Body of pancreas (tissue), 4 donors: ENCODE data around the gene ESYT2. TPM values are rescaled to one million over a fixed set of nuclear protein-coding genes. Genes with fewer than 3 reads are reported as not detected.

Experiments
- ATAC-seq: fragments of 150-250 bp; one replicate; pipeline ENCODE4 v1.9.1; 2016
- DNase-seq, 4 donors: peaks; one replicate each; pipeline ENCODE4 v3.0.0-alpha.2; 2019
- H3K27ac ChIP-seq, 4 donors: fragments of 200-600 bp; sonication (generic); 1 replicate in 3 of 4; 2 replicates in 1 of 4; pipeline versions ENCODE4 v1.5.1 to v1.6.1; 2016 to 2019; ENCODE audit warnings: mild to moderate bottlenecking in 1 of 4, mixed read lengths in 1 of 4, moderate library complexity in 1 of 4
- H3K27me3 ChIP-seq, 2 donors: fragments of 200-600 bp; sonication (generic); one replicate each; pipeline ENCODE4 v1.6.0; 2016; ENCODE audit warnings: mild to moderate bottlenecking in 1 of 2
- H3K36me3 ChIP-seq, 2 donors: fragments of 200-600 bp; sonication (generic); replicated peaks in 1 of 2; 2 replicates each; pipeline ENCODE4 v1.5.1; 2016; ENCODE audit warnings: low read depth in 2 of 2; ENCODE audit not compliant: insufficient read depth in 1 of 2
- H3K4me1 ChIP-seq: fragments of 200-600 bp; sonication (generic); one replicate; pipeline ENCODE4 v1.6.0; 2016
- H3K4me3 ChIP-seq, 2 donors: fragments of 200-600 bp; sonication (generic); 1 replicate in 1 of 2; 2 replicates in 1 of 2; pipeline ENCODE4 v1.5.1; 2016 to 2019
- H3K9me3 ChIP-seq, 3 donors: fragments of 200-600 bp; sonication (generic); 1 replicate in 2 of 3; 2 replicates in 1 of 3; pipeline ENCODE4 v1.5.1; 2016
- POLR2A ChIP-seq, 3 donors: fragments of 450-650 bp; IDR thresholded peaks; one replicate each; pipeline ENCODE4 v1.6.1; 2016; ENCODE audit warnings: antibody characterized with exemption in 3 of 3, mild to moderate bottlenecking in 2 of 3
- WGBS, 2 donors: methylation state at CpG; one replicate each; pipeline ENCODE4 v1.1.5; 2017; 5-methylcytosine and 5-hydroxymethylcytosine counted together
- intact Hi-C: fragments of 100-400 bp; cut with DNase I; formaldehyde crosslinking; loops from one replicate; pipeline ENCODE4 v1.15.1; 2023
- total RNA-seq, 2 donors: library from RNA; depleted of rRNA; stranded (reverse); fragments of >200 nt; gene quantifications; one replicate each; pipeline ENCODE4 v1.1.0, GENCODE V29; 2016
- TF ChIP-seq, protein P1 (sequence below), 7 experiments: fragments of 450-650 bp in 4 of 7; fragments of 200-600 bp in 3 of 7; sonication (generic) in 3 of 7; IDR thresholded peaks; one replicate each; pipeline ENCODE4 v1.5.1; 2016 to 2019; ENCODE audit warnings: antibody characterized with exemption in 7 of 7

Gene ESYT2
- total RNA-seq, 2 donors from 2014 or later = 35.9 to 40.5 TPM

DNA sequence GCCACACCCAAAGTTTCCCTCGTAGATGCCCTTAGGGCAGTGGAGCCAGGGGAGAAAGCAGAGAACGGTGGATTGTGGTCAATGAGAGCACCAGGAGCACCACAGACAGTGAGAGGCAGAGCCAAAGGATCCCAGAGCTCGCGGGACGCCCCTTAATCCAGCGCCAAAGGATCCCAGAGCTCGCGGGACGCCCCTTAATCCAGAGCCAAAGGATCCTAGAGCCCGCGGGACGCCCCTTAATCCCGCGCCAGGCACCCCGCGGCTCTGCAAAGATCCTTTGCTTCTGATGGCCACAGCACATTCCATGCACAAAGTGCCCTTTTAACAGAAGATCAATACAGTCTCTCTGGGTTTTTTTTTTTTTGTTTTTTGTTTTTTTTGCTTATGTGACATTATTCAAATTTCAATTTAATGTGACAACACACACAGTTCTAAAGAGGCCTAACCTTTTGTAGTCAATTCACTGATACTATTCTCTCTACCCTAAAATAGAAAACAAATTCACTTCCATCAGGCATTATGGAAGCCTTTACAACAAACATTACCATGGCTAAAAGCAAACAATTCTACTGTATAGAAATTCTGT lies 71.8 kb downstream of the ESYT2 start:
- Histone ChIP-seq H3K4me1 (no peaks in the 10 kb centered on the region), H3K36me3 (peaks cover 13 to 14% of the 10 kb centered on the region in 2 donors), H3K9me3 (no peaks in the 10 kb centered on the region), H3K4me3 (no peak overlapping the region), H3K27me3 (no peaks in the 10 kb centered on the region), H3K27ac (no peak overlapping the region)
- WGBS, 2 donors = 94 to 96% methylated on average over 16 of the region's 16 CpGs
- intact Hi-C loops = no loop called here
- ATAC-seq (no peak), DNase-seq (no peak)
- no peak for TF ChIP-seq POLR2A (IDR thresholded peaks at IDR 0.05)
- TF ChIP-seq, protein P1, sequence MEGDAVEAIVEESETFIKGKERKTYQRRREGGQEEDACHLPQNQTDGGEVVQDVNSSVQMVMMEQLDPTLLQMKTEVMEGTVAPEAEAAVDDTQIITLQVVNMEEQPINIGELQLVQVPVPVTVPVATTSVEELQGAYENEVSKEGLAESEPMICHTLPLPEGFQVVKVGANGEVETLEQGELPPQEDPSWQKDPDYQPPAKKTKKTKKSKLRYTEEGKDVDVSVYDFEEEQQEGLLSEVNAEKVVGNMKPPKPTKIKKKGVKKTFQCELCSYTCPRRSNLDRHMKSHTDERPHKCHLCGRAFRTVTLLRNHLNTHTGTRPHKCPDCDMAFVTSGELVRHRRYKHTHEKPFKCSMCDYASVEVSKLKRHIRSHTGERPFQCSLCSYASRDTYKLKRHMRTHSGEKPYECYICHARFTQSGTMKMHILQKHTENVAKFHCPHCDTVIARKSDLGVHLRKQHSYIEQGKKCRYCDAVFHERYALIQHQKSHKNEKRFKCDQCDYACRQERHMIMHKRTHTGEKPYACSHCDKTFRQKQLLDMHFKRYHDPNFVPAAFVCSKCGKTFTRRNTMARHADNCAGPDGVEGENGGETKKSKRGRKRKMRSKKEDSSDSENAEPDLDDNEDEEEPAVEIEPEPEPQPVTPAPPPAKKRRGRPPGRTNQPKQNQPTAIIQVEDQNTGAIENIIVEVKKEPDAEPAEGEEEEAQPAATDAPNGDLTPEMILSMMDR (IDR thresholded peaks at IDR 0.05) = no peak

GRCh38 chr7:158754746-158755444 lies 74.4 kb downstream of the ESYT2 start:
- 82 to 84% methylated on average over 11 of the region's 11 CpGs for WGBS, 2 donors
- no peaks in the 10 kb centered on the region for H3K27me3 ChIP-seq
- peaks cover 8 to 14% of the 10 kb centered on the region in 2 donors for H3K36me3 ChIP-seq
- no peak overlapping the region for H3K27ac ChIP-seq
- ATAC-seq (no peak), DNase-seq (no peak)
- no peaks in the 10 kb centered on the region for H3K4me1 ChIP-seq
- intact Hi-C loops = no loop called here
- H3K4me3 ChIP-seq = no peak overlapping the region
- no peak for TF ChIP-seq POLR2A (IDR thresholded peaks at IDR 0.05)
- TF ChIP-seq, protein P1 (IDR thresholded peaks at IDR 0.05) = no peak
- no peaks in the 10 kb centered on the region for H3K9me3 ChIP-seq

GRCh38 chr7:158753900-158754299 lies 75.4 kb downstream of the ESYT2 start:
- H3K4me3 ChIP-seq = no peak overlapping the region
- TF ChIP-seq POLR2A (IDR thresholded peaks at IDR 0.05) = no peak
- TF ChIP-seq, protein P1 (IDR thresholded peaks at IDR 0.05) = no peak
- H3K27ac ChIP-seq = no peak overlapping the region
- intact Hi-C loops = no loop called here
- 91 to 97% methylated on average over 5 of the region's 5 CpGs for WGBS, 2 donors
- H3K27me3 ChIP-seq = no peaks in the 10 kb centered on the region
- no peaks in the 10 kb centered on the region for H3K9me3 ChIP-seq
- DNase-seq (no peak), ATAC-seq (no peak)
- H3K36me3 ChIP-seq = peaks cover 2 to 9% of the 10 kb centered on the region in 2 donors
- H3K4me1 ChIP-seq = no peaks in the 10 kb centered on the region

- Histone ChIP-seq H3K4me3 (no peak overlapping the region), H3K27ac (no peak overlapping the region), H3K9me3 (no peaks in the 10 kb centered on the region), H3K36me3 (peaks cover 0 to 3% of the 10 kb centered on the region in 2 donors), H3K27me3 (no peaks in the 10 kb centered on the region), H3K4me1 (no peaks in the 10 kb centered on the region)
- intact Hi-C loops = no loop called here
- ATAC-seq (no peak), DNase-seq (no peak)
- TF ChIP-seq, protein P1 (IDR thresholded peaks at IDR 0.05) = no peak
- no peak for TF ChIP-seq POLR2A (IDR thresholded peaks at IDR 0.05)
- 83 to 85% methylated on average over 3 of the region's 3 CpGs for WGBS, 2 donors
Observed at GRCh38 chr7:158751751-158752150, 77.6 kb downstream of the ESYT2 start.
